HG02759 (cell line): ENCODE results near the gene PRKAR1B.
"Not testable (repeated sequence)": the region's sequence is repeated elsewhere in the genome, so short reads cannot be mapped to it uniquely, and the experiment has no call there.

Experiments
- ATAC-seq: cut with Tn5 transposase; IDR thresholded peaks from one replicate; pipeline ENCODE4 v1.9.1; 2021; ENCODE audit warnings: mild to moderate bottlenecking, moderate library complexity; ENCODE audit not compliant: unreplicated experiment

The PRKAR1B gene

DNA sequence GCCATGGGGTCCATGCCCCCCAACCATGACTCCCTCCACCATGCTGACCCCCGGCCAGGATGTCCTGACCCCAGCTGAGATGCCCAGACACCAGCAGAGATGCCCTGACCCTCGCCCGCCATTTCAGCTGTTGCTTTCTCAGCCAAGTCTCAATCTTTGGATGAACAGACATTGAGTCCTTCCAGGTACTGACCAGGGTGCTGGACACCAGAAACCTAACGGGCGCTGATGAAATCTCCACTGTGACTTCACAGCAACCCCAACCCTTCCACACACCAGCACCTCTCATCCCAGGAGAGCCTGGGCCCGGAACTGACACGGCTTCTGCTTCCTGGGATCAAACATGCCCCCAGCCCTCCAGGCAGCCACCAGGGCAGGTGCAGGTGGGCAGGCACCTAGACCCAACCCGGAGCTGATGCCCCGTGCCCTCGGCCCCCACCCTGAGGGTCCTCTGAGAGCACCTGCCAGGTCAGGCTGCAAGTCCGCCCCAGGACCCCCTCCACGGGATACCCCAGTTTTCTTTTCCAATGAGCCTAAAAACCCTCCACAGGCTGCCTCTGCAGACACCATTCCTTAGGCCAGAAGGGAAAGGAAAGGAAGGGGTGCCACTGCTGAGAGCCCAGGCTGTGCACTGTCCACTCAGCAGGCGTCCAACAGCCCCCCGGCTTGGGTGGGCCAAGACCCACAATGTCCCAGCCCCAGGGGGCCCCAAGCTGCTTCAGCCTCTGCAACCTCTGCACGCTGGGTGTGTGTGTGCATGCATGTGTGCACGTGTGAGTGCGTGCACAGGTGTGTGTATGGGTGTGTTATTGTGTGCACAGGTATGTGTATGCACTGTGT is 164.1 kb downstream of the PRKAR1B start:
- no peak for ATAC-seq

- no peak for ATAC-seq
These were observed 164.8 kb downstream of the PRKAR1B start for GRCh38 chr7:562374-562675.

DNA sequence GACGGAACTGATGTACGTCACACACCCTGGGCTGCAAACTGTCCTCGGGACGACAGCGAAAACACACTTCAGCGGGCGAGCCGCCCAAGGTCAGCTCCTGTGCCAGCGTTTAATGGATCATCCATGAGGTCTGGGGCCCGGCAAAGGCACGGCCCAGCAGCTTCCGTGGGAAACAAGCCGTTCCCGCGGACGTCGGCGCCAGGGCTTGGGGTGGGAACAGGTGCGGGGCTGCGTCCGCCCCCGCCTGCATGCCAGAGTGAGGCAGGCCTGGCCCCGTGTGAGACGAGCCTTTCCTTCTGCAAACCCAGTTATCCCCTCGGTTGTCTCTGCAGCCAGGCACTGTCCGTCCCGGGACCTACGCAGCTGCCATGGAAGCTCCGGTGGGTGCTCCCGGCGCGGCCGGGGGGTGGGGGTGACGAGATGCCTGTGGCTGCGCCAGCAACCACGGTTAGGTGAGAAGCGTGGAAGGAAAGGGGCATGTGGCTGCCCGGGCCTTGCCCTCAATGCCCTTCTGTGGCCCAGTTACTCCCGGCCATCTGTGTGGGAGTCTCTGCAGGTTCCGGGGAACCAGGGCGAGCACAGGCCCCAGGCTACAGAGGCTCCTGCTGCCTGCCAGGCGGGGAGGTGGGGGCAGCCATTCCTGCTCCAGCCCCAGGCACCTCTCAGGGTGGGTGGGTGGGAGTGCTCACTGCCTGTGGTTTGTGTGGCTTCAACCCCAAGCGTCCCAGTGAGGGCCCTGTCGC is 165.3 kb downstream of the PRKAR1B start:
- ATAC-seq = no peak

DNA sequence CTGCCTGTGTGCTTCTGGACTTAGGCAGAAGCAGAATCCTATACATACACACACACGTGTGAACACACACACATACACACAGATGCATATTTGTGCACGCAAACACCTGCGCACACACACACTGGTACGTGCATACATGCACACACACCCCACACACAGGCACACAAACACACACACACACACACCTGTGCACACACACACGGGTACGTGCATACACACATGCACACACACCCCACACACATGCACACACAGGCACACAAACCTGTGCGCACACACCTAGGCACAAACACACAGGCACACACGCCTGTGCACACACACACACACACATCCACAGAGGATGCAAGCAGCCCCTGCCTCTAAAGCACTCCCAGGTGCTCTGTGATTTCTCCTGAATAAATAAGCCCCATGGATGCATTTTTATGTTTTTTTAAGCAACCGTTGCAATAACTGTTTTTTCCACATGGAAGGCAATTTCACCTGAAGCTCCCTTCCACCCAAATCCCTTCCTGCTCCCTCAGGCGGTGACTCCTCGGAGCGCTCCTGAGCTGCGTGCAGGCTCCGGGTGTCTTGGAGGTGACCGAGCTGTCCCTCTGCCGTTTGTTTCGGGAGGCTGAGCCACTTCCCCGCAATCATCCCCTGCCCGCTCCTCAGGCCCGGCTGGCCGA is 166.0 kb downstream of the PRKAR1B start:
- no peak for ATAC-seq

GRCh38 chr7:559396-559705 is 167.7 kb downstream of the PRKAR1B start:
- ATAC-seq = no peak

DNA sequence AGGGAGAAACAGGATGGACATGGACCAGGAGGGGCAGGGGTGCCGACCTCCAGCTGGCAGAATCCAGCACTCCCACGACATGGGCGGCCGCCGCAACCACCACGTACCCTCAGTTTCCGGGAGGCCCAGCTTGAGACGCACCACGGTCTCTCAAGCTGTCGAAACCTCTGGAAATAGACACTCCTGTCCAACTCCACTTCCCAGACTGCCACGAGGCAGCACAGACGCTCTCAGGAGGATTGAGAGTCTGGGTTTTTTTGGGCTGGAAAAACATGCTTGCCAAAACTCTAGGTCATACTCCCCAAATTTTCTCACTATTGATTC is 169.6 kb downstream of the PRKAR1B start:
- ATAC-seq = no peak

- ATAC-seq = no peak
These were observed 170.1 kb downstream of the PRKAR1B start for GRCh38 chr7:556837-557557.

DNA sequence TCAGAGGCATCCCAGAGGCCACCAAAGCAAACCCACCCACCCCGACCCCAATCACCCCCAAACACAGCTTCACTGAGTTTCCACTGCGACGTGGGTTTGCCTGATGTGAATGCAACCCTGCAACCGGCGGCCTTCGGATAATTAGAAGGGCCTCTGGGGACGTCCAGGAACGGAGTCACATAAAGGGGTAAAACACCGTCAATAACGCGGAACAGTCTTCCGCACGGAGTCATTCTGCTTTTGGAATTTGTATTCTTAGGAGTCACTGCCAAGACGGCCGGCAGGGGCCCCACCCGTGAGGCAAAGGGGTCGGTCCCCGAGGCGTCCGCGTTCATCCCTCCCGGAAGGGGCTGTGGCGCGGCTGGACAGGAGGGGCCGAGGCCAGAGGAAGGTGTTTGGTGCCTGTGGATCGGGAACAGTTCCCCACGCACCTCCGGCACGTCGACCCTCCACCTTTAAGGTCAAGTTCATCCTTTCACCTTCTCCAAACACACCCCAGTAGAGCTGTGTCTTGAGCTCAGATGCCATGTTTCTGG is 170.7 kb downstream of the PRKAR1B start:
- no peak for ATAC-seq

GRCh38 chr7:555551-556160 is 171.4 kb downstream of the PRKAR1B start:
- no peak for ATAC-seq

- ATAC-seq = no peak
These were observed 173.4 kb downstream of the PRKAR1B start for GRCh38 chr7:553636-554111.

DNA sequence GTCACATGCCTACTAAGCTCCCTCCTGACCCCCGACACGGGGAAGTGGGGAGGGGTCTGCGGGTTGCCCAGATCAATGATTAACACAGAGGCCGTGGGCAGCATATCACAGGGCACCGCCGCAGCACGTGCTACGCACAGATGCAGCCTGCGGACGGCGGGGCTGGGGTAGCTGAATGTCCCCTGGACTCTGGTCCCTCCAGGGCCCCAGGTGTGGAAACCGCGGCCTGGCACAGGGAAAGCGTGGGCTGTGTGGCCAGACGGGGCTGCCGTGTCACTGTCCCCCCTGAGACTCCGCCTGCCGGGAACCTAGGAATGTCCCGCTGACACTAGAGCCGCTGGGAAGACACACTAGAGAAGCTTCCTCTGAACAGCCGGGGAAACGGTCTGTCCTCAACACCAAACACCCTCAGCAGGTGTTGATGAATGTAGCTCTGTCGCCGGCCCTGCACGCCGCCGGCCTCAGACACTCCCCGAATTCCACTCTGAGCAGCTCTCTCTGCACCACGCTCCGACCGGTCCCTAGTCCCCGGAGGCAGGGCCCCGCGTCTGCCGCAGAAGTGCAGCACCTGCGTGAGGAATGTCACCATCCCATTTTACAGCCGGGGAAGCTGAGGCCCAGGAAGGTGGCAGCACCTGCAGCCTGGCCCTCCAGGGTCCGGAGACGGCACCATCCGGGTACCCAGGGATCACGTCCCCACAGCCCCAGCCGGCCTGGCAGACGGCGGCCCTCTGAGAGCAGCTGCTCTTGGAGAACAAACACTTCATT is 174.0 kb downstream of the PRKAR1B start:
- ATAC-seq = no peak

DNA sequence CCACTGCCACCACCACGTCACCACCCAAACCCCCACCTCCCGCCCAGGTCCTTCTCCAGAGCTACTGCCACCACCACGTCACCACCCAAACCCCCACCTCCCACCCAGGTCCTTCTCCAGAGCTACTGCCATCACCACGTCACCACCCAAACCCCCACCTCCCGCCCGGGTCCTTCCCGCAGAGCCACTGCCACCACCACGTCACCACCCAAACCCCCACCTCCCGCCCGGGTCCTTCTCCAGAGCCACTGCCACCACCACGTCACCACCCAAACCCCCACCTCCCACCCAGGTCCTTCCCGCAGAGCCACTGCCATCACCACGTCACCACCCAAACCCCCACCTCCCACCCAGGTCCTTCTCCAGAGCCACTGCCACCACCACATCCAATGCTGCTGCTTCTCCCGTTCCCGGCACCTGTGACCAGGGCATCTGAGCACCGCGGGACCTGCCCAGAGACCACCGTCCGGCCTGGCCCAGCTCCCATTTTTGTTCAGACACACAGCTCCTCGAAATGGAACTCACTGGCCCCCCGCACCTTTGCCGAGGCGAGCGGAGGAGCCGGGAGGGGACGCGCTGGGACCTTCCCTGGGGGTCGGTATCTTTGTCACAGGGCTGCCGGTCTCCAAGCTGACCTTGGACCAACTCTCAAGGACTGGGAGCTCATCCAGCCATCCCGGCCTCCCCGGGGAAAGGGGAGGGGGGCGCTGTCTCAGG is 174.8 kb downstream of the PRKAR1B start:
- ATAC-seq = not testable (repeated sequence)

GRCh38 chr7:551615-551970 is 175.5 kb downstream of the PRKAR1B start:
- not testable (repeated sequence) for ATAC-seq

DNA sequence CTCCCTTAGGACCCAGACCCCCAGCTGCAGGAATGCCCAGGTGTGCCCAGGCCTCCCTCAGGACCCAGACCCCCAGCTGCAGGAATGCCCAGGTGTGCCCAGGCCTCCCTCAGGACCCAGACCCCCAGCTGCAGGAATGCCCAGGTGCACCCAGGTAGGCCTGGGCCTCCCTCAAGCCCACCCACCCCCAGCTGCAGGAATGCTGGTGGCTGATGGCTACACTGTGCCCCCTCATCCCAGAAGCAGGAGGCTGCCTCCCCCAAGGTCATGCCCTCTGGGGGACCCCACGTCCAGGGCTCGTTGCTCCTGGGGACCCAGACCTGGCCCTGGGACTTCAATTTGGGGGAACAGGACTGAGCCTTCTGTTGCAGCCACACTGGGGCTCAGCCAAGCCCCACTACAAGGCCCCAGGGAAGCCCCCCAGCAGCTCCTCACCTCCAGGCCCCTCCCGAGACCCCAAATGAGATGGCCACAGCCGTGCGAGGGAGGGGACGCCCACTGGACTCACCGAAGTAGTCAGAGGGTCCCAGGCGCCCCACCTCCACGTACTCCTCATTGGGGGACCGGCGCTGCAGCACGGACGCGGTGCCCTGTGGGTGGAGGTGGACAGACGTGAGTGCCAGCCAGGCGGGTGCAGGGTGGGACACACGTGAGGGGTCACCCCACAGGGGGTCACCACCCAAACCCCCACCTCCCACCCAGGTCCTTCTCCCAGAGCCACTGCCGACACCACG is 176.0 kb downstream of the PRKAR1B start:
- no peak for ATAC-seq

GRCh38 chr7:549891-550625 is 177.0 kb downstream of the PRKAR1B start:
- no peak for ATAC-seq

DNA sequence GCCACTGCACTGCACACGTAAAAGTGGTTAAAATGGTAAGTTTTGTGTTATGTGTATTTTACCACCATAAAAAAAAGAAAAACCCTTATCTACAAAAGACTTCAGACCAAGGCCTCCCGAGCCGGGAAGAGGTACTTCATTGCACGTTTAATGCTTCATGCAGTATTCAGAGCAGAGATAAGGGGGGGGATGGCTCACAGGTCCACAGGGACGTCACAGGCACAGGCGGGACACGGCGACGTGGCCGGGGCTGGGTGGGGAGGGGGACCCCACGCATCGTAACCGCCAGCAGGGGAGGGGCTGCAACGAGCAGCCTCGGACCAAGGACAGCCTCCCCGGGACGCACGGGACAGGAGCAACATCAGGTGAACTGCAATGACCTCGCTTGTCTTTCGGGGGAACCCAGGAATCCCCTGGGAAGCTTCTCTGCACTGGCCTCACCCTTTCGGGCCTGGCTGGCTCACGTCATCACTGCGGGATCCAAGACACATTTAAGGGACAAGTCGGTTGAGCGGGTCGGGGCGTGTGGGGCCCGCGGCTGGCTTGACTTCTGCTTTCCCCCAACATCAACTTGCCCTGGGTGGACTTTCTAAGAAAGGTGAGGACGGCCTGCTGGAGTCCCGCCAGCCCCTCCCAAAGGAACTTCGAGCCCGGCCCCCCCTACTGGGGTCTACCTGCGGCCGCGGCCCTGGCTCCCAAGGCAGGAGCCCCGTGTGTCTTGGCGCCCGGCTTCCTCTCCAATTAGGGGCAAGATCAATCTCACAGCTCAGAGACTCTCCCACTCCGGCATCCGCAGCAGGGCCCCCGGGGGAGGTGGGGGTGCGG is 177.8 kb downstream of the PRKAR1B start:
- no peak for ATAC-seq

DNA sequence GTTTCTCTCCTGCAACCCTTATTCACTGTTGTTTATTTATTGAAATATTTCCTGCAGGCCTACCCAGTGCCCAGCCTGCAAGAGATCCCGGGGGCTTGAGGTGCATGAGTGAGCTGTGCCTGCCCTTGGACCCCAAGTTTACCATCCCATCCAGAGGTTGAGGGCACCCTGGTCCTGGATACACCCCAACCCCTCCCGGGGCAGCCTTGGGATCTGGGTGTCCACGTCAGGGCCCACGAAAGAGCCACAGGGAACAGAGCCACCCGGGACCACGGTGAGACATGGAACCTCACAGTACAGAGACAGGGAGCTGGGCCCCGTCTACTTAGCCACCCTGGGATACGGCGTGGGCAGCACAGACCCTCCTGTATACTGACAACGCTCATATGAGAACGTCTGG is 178.7 kb downstream of the PRKAR1B start:
- ATAC-seq = no peak
